ENCODE results near the gene VSIG10L2. TPM values are rescaled to one million over a fixed set of nuclear protein-coding genes. Genes with fewer than 3 reads are reported as not detected.

The VSIG10L2 gene
- total RNA-seq, 1 experiment from 2014 or later = not detected

GRCh38 chr11:125902927-125903710 is 42.7 kb upstream of the VSIG10L2 start, which contains the start of gene PUS3 (continued):
- TF ChIP-seq ATF3 (IDR thresholded peaks at IDR 0.05) = no peak
- TF ChIP-seq ELF1 (IDR thresholded peaks at IDR 0.05; ENCODE audit: borderline replicate concordance, low read depth) = no peak
- TF ChIP-seq CBX3 (IDR thresholded peaks at IDR 0.05; ENCODE audit: low read depth) = 0 out of 2 replicates have a peak, but pooled peaks have one; percentile 15
- peak; percentile 93 for TF ChIP-seq POLR2AphosphoS5 (IDR thresholded peaks at IDR 0.05; ENCODE audit: low read depth, low read length)

GRCh38 chr11:125903711-125904659 is 41.9 kb upstream of the VSIG10L2 start, which contains the start of gene DDX25:
DDX25 (plus strand) TSS chr11:125904508; CDS start chr11:125904518, 10 bp downstream.
- no TSS peak for BruUV-seq (replicated peaks)
- intact Hi-C loops (cut with micrococcal nuclease) = no loop called here
- ATAC-seq = no peak
- TF ChIP-seq SIN3A (IDR thresholded peaks at IDR 0.05; ENCODE audit: low read depth) (no peak), ZBTB33 (IDR thresholded peaks at IDR 0.05; ENCODE audit: extremely low read depth, insufficient replicate concordance, low read length) (no peak), SRF (IDR thresholded peaks at IDR 0.05; ENCODE audit: low read depth) (no peak), RAD21 (IDR thresholded peaks at IDR 0.05; ENCODE audit: low read depth) (no peak), EZH2 (IDR thresholded peaks at IDR 0.05) (no peak), JUND (IDR thresholded peaks at IDR 0.05) (no peak), EZH2phosphoT487 (IDR thresholded peaks at IDR 0.05; ENCODE audit: borderline replicate concordance) (no peak), ZNF274 (IDR thresholded peaks at IDR 0.05; ENCODE audit: low read depth, low read length) (no peak), POLR2A (IDR thresholded peaks at IDR 0.05; ENCODE audit: borderline replicate concordance, extremely low read depth, insufficient read depth, insufficient read length) (no peak), EGR1 (IDR thresholded peaks at IDR 0.05; ENCODE audit: low read depth) (no peak), CEBPB (IDR thresholded peaks at IDR 0.05; ENCODE audit: low read depth) (no peak), TCF7L2 (IDR thresholded peaks at IDR 0.05; ENCODE audit: borderline replicate concordance, extremely low read depth, insufficient read depth, insufficient read length) (no peak), POLR2AphosphoS5 (IDR thresholded peaks at IDR 0.05; ENCODE audit: low read depth, low read length) (no peak)
- TF ChIP-seq, protein P1, sequence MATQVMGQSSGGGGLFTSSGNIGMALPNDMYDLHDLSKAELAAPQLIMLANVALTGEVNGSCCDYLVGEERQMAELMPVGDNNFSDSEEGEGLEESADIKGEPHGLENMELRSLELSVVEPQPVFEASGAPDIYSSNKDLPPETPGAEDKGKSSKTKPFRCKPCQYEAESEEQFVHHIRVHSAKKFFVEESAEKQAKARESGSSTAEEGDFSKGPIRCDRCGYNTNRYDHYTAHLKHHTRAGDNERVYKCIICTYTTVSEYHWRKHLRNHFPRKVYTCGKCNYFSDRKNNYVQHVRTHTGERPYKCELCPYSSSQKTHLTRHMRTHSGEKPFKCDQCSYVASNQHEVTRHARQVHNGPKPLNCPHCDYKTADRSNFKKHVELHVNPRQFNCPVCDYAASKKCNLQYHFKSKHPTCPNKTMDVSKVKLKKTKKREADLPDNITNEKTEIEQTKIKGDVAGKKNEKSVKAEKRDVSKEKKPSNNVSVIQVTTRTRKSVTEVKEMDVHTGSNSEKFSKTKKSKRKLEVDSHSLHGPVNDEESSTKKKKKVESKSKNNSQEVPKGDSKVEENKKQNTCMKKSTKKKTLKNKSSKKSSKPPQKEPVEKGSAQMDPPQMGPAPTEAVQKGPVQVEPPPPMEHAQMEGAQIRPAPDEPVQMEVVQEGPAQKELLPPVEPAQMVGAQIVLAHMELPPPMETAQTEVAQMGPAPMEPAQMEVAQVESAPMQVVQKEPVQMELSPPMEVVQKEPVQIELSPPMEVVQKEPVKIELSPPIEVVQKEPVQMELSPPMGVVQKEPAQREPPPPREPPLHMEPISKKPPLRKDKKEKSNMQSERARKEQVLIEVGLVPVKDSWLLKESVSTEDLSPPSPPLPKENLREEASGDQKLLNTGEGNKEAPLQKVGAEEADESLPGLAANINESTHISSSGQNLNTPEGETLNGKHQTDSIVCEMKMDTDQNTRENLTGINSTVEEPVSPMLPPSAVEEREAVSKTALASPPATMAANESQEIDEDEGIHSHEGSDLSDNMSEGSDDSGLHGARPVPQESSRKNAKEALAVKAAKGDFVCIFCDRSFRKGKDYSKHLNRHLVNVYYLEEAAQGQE (IDR thresholded peaks at IDR 0.05; ENCODE audit: low read depth) = no peak

More at GRCh38 chr11:125903711-125904659, 41.9 kb upstream of the VSIG10L2 start, which contains the start of gene DDX25:
- Histone ChIP-seq H3K4me1 (ENCODE audit: control insufficient read depth in 1 of 2, insufficient read depth in 2 of 2, low read length in 2 of 2) (peaks cover 3 to 8% of the 10 kb centered on the region in 2 experiments; a peak in 2 of 4 replicates), H2AFZ (ENCODE audit: low read depth, low read length, poor library complexity, severe bottlenecking) (peak within 1 kb of the TSS; percentile 32), H3K27me3 (ENCODE audit: insufficient read depth, low read length) (peaks cover 8% of the 10 kb centered on the region; the same call in 1 of the 2 replicates), H3K9ac (ENCODE audit: low read length) (no peak within 1 kb of the TSS), H3K79me2 (ENCODE audit: insufficient read depth, low read length) (peaks cover 36% of the 10 kb centered on the region), H3K27ac (ENCODE audit: low read depth, low read length) (no peak within 1 kb of the TSS), H3K4me2 (ENCODE audit: low read length) (peak within 1 kb of the TSS; percentile 79), H3K36me3 (ENCODE audit: control insufficient read depth in 1 of 2, insufficient read depth in 2 of 2, low read length in 2 of 2) (peaks cover 14 to 19% of the 10 kb centered on the region in 2 experiments; a peak in 3 of 4 replicates), H3K4me3 (replicated peaks in 1 of 2; ENCODE audit: low read depth in 1 of 2, low read length in 2 of 2) (peak within 1 kb of the TSS in 1 of 2 experiments; percentile 82; a peak in 2 of 4 replicates), H3K9me2 (ENCODE audit: insufficient read depth) (no peaks in the 10 kb centered on the region), H3K9me3 (ENCODE audit: control insufficient read depth in 1 of 2, insufficient read depth in 1 of 2, low read depth in 1 of 2, low read length in 2 of 2) (no peaks in the 10 kb centered on the region), H4K20me1 (ENCODE audit: insufficient read depth) (0 out of 2 replicates have a peak, but pooled peaks cover 4% of the 10 kb centered on the region)
- ChIA-PET POLR2A (interaction anchor here (0.6 to 1.4 kb wide), 3 partner anchors 10 to 315 kb away, joined by 3 to 13 read pairs (median 4); partner anchors contain the start of gene HYLS1), RAD21 (ENCODE audit: low non-redundant PET in 1 of 2, low total read pairs in 2 of 2, uncharacterized antibody in 2 of 2, unreplicated experiment in 2 of 2) (no interaction called here), CTCF (interaction anchor here (0.7 to 1.1 kb wide), 4 partner anchors 10 to 350 kb away, joined by 3 to 8 read pairs (median 4); no protein-coding TSS in a partner anchor)
- no peak for DNase-seq (ENCODE audit: low read depth, low spot score)
